Mesenchymal stem cell (in vitro differentiated cells and primary cell): ENCODE data around the gene ARHGAP6.
"Not testable (repeated sequence)": the region's sequence is repeated elsewhere in the genome, so short reads cannot be mapped to it uniquely, and the experiment has no call there.

ENCODE experiments used
- DNase-seq: peaks from one replicate; pipeline ENCODE4 v3.0.0-alpha.2; 2013
- H2AFZ ChIP-seq: one replicate; pipeline ENCODE4 v1.6.1; 2013; ENCODE audit warnings: low read depth, mild to moderate bottlenecking, control low read depth, inconsistent platforms, low read length, moderate library complexity
- H2AK5ac ChIP-seq: 2 replicates; pipeline ENCODE4 v1.6.1; 2013; ENCODE audit warnings: low read length, moderate library complexity, mild to moderate bottlenecking, inconsistent platforms; ENCODE audit not compliant: severe bottlenecking
- H2BK120ac ChIP-seq: one replicate; pipeline ENCODE4 v1.6.1; 2013; ENCODE audit warnings: low read depth, mild to moderate bottlenecking, inconsistent platforms, low read length, moderate library complexity
- H2BK12ac ChIP-seq, 2 experiments: one replicate each; pipeline ENCODE4 v1.6.1; 2013; ENCODE audit warnings: inconsistent platforms in 2 of 2, low read length in 2 of 2, mild to moderate bottlenecking in 2 of 2, moderate library complexity in 2 of 2, control low read depth in 1 of 2
- H2BK15ac ChIP-seq: one replicate; pipeline ENCODE4 v1.6.1; 2013; ENCODE audit warnings: mild to moderate bottlenecking, low read depth, inconsistent platforms; ENCODE audit not compliant: poor library complexity, severe bottlenecking
- H2BK5ac ChIP-seq: 2 replicates; pipeline ENCODE4 v1.6.1; 2013; ENCODE audit warnings: low read depth, mild to moderate bottlenecking, low read length, control low read depth, inconsistent platforms; ENCODE audit not compliant: poor library complexity, severe bottlenecking
- H3K14ac ChIP-seq, 2 experiments: one replicate each; pipeline ENCODE4 v1.6.1; 2013; ENCODE audit warnings: inconsistent platforms in 2 of 2, low read length in 2 of 2, control low read depth in 1 of 2, mild to moderate bottlenecking in 1 of 2, moderate library complexity in 1 of 2
- H3K18ac ChIP-seq, 2 experiments: one replicate each; pipeline ENCODE4 v1.6.1; 2013; ENCODE audit warnings: inconsistent platforms in 2 of 2, low read length in 2 of 2, control low read depth in 1 of 2, low read depth in 1 of 2, mild to moderate bottlenecking in 1 of 2
- H3K23ac ChIP-seq, 2 experiments: one replicate each; pipeline ENCODE4 v1.6.1; 2013; ENCODE audit warnings: inconsistent platforms in 2 of 2, low read length in 2 of 2, mild to moderate bottlenecking in 2 of 2, moderate library complexity in 2 of 2, control low read depth in 1 of 2
- H3K27ac ChIP-seq: 2 replicates; pipeline ENCODE4 v1.5.1; 2013; ENCODE audit warnings: mild to moderate bottlenecking, moderate library complexity, low read length, control low read depth, inconsistent platforms; ENCODE audit not compliant: poor library complexity, severe bottlenecking
- H3K27me3 ChIP-seq, 2 experiments: 2 replicates each; pipeline versions ENCODE4 v1.6.1 to v1.7.0; 2013; ENCODE audit warnings: low read length in 2 of 2, mild to moderate bottlenecking in 2 of 2, moderate library complexity in 2 of 2, control low read depth in 1 of 2, inconsistent platforms in 1 of 2; ENCODE audit not compliant: control insufficient read depth in 1 of 2, insufficient read depth in 1 of 2
- H3K36me3 ChIP-seq, 2 experiments: 2 replicates each; pipeline versions ENCODE4 v1.6.1 to v1.7.0; 2013; ENCODE audit warnings: low read length in 2 of 2, control low read depth in 1 of 2, inconsistent platforms in 1 of 2, low read depth in 1 of 2, mild to moderate bottlenecking in 1 of 2; ENCODE audit not compliant: insufficient read depth in 2 of 2, control insufficient read depth in 1 of 2
- H3K4ac ChIP-seq, 2 experiments: one replicate each; pipeline ENCODE4 v1.6.1; 2013; ENCODE audit warnings: inconsistent platforms in 2 of 2, low read length in 2 of 2, mild to moderate bottlenecking in 2 of 2, moderate library complexity in 2 of 2, control low read depth in 1 of 2, low read depth in 1 of 2
- H3K4me1 ChIP-seq: 2 replicates; pipeline ENCODE4 v1.6.1; 2013; ENCODE audit warnings: low read depth, low read length, control low read depth; ENCODE audit not compliant: control insufficient read depth, insufficient read depth
- H3K4me2 ChIP-seq: 2 replicates; pipeline ENCODE4 v1.6.1; 2013; ENCODE audit warnings: low read length, mild to moderate bottlenecking, inconsistent platforms; ENCODE audit not compliant: poor library complexity, severe bottlenecking
- H3K4me3 ChIP-seq, 2 experiments: 2 replicates each; pipeline versions ENCODE4 v1.5.1 to v1.7.0; 2013; ENCODE audit warnings: low read length in 2 of 2, mild to moderate bottlenecking in 2 of 2, control low read depth in 1 of 2, low read depth in 1 of 2; ENCODE audit not compliant: insufficient read depth in 1 of 2
- H3K79me1 ChIP-seq: replicated peaks from 2 replicates; pipeline ENCODE4 v1.6.1; 2013; ENCODE audit warnings: mild to moderate bottlenecking, control low read depth, low read length, inconsistent platforms; ENCODE audit not compliant: poor library complexity, severe bottlenecking
- H3K9ac ChIP-seq: 2 replicates; pipeline ENCODE4 v1.7.0; 2013; ENCODE audit warnings: mild to moderate bottlenecking, low read length, moderate library complexity
- H3K9me3 ChIP-seq: 2 replicates; pipeline ENCODE4 v1.7.0; 2013; ENCODE audit warnings: mild to moderate bottlenecking, low read length; ENCODE audit not compliant: control insufficient read depth
- H4K8ac ChIP-seq: one replicate; pipeline ENCODE4 v1.6.1; 2013; ENCODE audit warnings: inconsistent platforms, mild to moderate bottlenecking, low read length, moderate library complexity
- H4K91ac ChIP-seq: one replicate; pipeline ENCODE4 v1.6.1; 2013; ENCODE audit warnings: mild to moderate bottlenecking, low read length, inconsistent platforms
- WGBS: methylation state at CpG from one replicate; pipeline ENCODE4 v1.1.7; 2013; ENCODE audit warnings: mixed read lengths; 5-methylcytosine and 5-hydroxymethylcytosine counted together

The ARHGAP6 gene

GRCh38 chrX:11525685-11526084, 140.0 kb downstream of the ARHGAP6 start:
- H3K27me3 ChIP-seq, result no peaks in the 10 kb centered on the region
- no peaks in the 10 kb centered on the region for H3K36me3 ChIP-seq
- no peak overlapping the region for H3K18ac ChIP-seq
- no peak overlapping the region for H3K14ac ChIP-seq
- no peak overlapping the region for H2BK5ac ChIP-seq
- no peak overlapping the region for H2AFZ ChIP-seq
- WGBS, result 94% methylated on average over 2 of the region's 2 CpGs
- DNase-seq, result no peak
- H3K23ac ChIP-seq, result no peak overlapping the region
- no peak overlapping the region for H2BK12ac ChIP-seq
- H4K91ac ChIP-seq, result no peak overlapping the region
- H3K79me1 ChIP-seq, result no peaks in the 10 kb centered on the region
- no peak overlapping the region for H2BK120ac ChIP-seq
- no peak overlapping the region for H3K27ac ChIP-seq
- no peak overlapping the region for H3K4me3 ChIP-seq
- no peak overlapping the region for H3K4ac ChIP-seq
- no peak overlapping the region for H4K8ac ChIP-seq
- no peaks in the 10 kb centered on the region for H3K9me3 ChIP-seq
- no peak overlapping the region for H3K4me2 ChIP-seq
- H3K9ac ChIP-seq, result no peak overlapping the region
- no peak overlapping the region for H2AK5ac ChIP-seq
- H3K4me1 ChIP-seq, result no peaks in the 10 kb centered on the region
- H2BK15ac ChIP-seq, result no peak overlapping the region

- DNase-seq, H3K4me1 ChIP-seq, H2BK15ac ChIP-seq, H3K4ac ChIP-seq, H3K36me3 ChIP-seq, H3K4me2 ChIP-seq, H2BK12ac ChIP-seq, H3K18ac ChIP-seq, H3K4me3 ChIP-seq, H3K9me3 ChIP-seq, H3K14ac ChIP-seq, H3K9ac ChIP-seq, H3K27ac ChIP-seq, H3K27me3 ChIP-seq, H4K91ac ChIP-seq, H4K8ac ChIP-seq, H2BK120ac ChIP-seq, H2AK5ac ChIP-seq, H2BK5ac ChIP-seq, H3K79me1 ChIP-seq, H3K23ac ChIP-seq, H2AFZ ChIP-seq: not testable (repeated sequence)
- WGBS, result no CpG with 5 or more reads among the region's 1 CpG
Observed at GRCh38 chrX:11519234-11519633, 146.5 kb downstream of the ARHGAP6 start.

GRCh38 chrX:11509786-11510185, 155.9 kb downstream of the ARHGAP6 start:
- H3K4me2 ChIP-seq, result no peak overlapping the region
- H3K27ac ChIP-seq, result no peak overlapping the region
- H3K23ac ChIP-seq, result no peak overlapping the region
- H2BK120ac ChIP-seq, result no peak overlapping the region
- no peak overlapping the region for H3K4ac ChIP-seq
- no peak overlapping the region for H4K8ac ChIP-seq
- peaks cover 2% of the 10 kb centered on the region for H3K79me1 ChIP-seq
- H3K4me3 ChIP-seq, result no peak overlapping the region
- H2AFZ ChIP-seq, result no peak overlapping the region
- no peak overlapping the region for H2AK5ac ChIP-seq
- H3K18ac ChIP-seq, result no peak overlapping the region
- WGBS, result no CpG with 5 or more reads among the region's 3 CpGs
- no peak overlapping the region for H3K14ac ChIP-seq
- no peak overlapping the region for H4K91ac ChIP-seq
- DNase-seq, result peak; percentile 49
- no peaks in the 10 kb centered on the region for H3K9me3 ChIP-seq
- H3K9ac ChIP-seq, result no peak overlapping the region
- no peaks in the 10 kb centered on the region for H3K4me1 ChIP-seq
- H2BK15ac ChIP-seq, result no peak overlapping the region
- H2BK12ac ChIP-seq, result no peak overlapping the region
- no peaks in the 10 kb centered on the region for H3K36me3 ChIP-seq
- no peaks in the 10 kb centered on the region for H3K27me3 ChIP-seq
- H2BK5ac ChIP-seq, result no peak overlapping the region

GRCh38 chrX:11504234-11504633, 161.5 kb downstream of the ARHGAP6 start:
- H3K4me2 ChIP-seq, result no peak overlapping the region
- no peak overlapping the region for H2AFZ ChIP-seq
- WGBS, result no CpG with 5 or more reads among the region's 2 CpGs
- no peak overlapping the region for H3K23ac ChIP-seq
- no peak overlapping the region for H2BK5ac ChIP-seq
- H3K27ac ChIP-seq, result no peak overlapping the region
- DNase-seq, result no peak
- no peaks in the 10 kb centered on the region for H3K27me3 ChIP-seq
- no peak overlapping the region for H4K91ac ChIP-seq
- no peak overlapping the region for H3K14ac ChIP-seq
- H4K8ac ChIP-seq, result no peak overlapping the region
- no peaks in the 10 kb centered on the region for H3K4me1 ChIP-seq
- H3K4me3 ChIP-seq, result no peak overlapping the region
- H3K4ac ChIP-seq, result no peak overlapping the region
- H3K9me3 ChIP-seq, result no peaks in the 10 kb centered on the region
- H2AK5ac ChIP-seq, result no peak overlapping the region
- no peak overlapping the region for H2BK15ac ChIP-seq
- peaks cover 2% of the 10 kb centered on the region for H3K79me1 ChIP-seq
- H2BK12ac ChIP-seq, result no peak overlapping the region
- no peaks in the 10 kb centered on the region for H3K36me3 ChIP-seq
- no peak overlapping the region for H3K9ac ChIP-seq
- H3K18ac ChIP-seq, result no peak overlapping the region
- H2BK120ac ChIP-seq, result no peak overlapping the region
